ENCODE results near the gene PAX8.
"Not testable (repeated sequence)": the region's sequence is repeated elsewhere in the genome, so short reads cannot be mapped to it uniquely, and the experiment has no call there.

PAX8 gene

GRCh38 chr2:113278742-113279139, at the start of gene PAX8:
Gene PAX8, minus strand, starts transcription at chr2:113278921. Its CDS starts 527 bp downstream, at chr2:113278394.
- in situ Hi-C loops (cut with MboI; ENCODE audit: low sequenced_read_pairs), result no loop called here

- in situ Hi-C loops (cut with MboI; ENCODE audit: low sequenced_read_pairs), result no loop called here
Observed at GRCh38 chr2:113328043-113328442, 49.3 kb upstream of the PAX8 start.

GRCh38 chr2:113325161-113325731, 46.5 kb upstream of the PAX8 start:
- in situ Hi-C loops (cut with MboI; ENCODE audit: low sequenced_read_pairs), result not testable (repeated sequence)

GRCh38 chr2:113324684-113325160, 46.0 kb upstream of the PAX8 start:
- in situ Hi-C loops (cut with MboI; ENCODE audit: low sequenced_read_pairs), result no loop called here

GRCh38 chr2:113323129-113323528, 44.4 kb upstream of the PAX8 start:
- in situ Hi-C loops (cut with MboI; ENCODE audit: low sequenced_read_pairs), result not testable (repeated sequence)

GRCh38 chr2:113320106-113320505, 41.4 kb upstream of the PAX8 start:
- in situ Hi-C loops (cut with MboI; ENCODE audit: low sequenced_read_pairs), result not testable (repeated sequence)

- in situ Hi-C loops (cut with MboI; ENCODE audit: low sequenced_read_pairs), result not testable (repeated sequence)
Observed at GRCh38 chr2:113318941-113319340, 40.2 kb upstream of the PAX8 start.

- in situ Hi-C loops (cut with MboI; ENCODE audit: low sequenced_read_pairs), result no loop called here
Observed at GRCh38 chr2:113316085-113316484, 37.4 kb upstream of the PAX8 start.

GRCh38 chr2:113314663-113315062, 35.9 kb upstream of the PAX8 start:
- in situ Hi-C loops (cut with MboI; ENCODE audit: low sequenced_read_pairs), result not testable (repeated sequence)

GRCh38 chr2:113314176-113314575, 35.5 kb upstream of the PAX8 start:
- in situ Hi-C loops (cut with MboI; ENCODE audit: low sequenced_read_pairs), result not testable (repeated sequence)

- in situ Hi-C loops (cut with MboI; ENCODE audit: low sequenced_read_pairs), result not testable (repeated sequence)
Observed at GRCh38 chr2:113311781-113312180, 33.1 kb upstream of the PAX8 start.

GRCh38 chr2:113311191-113311590, 32.5 kb upstream of the PAX8 start:
- in situ Hi-C loops (cut with MboI; ENCODE audit: low sequenced_read_pairs), result not testable (repeated sequence)

GRCh38 chr2:113309655-113310387, 31.1 kb upstream of the PAX8 start:
- in situ Hi-C loops (cut with MboI; ENCODE audit: low sequenced_read_pairs), result no loop called here

GRCh38 chr2:113308784-113309183, 30.1 kb upstream of the PAX8 start:
- in situ Hi-C loops (cut with MboI; ENCODE audit: low sequenced_read_pairs), result not testable (repeated sequence)

- in situ Hi-C loops (cut with MboI; ENCODE audit: low sequenced_read_pairs), result not testable (repeated sequence)
Observed at GRCh38 chr2:113306207-113306606, 27.5 kb upstream of the PAX8 start.

GRCh38 chr2:113305749-113306148, 27.0 kb upstream of the PAX8 start:
- in situ Hi-C loops (cut with MboI; ENCODE audit: low sequenced_read_pairs), result not testable (repeated sequence)

GRCh38 chr2:113305146-113305545, 26.4 kb upstream of the PAX8 start:
- in situ Hi-C loops (cut with MboI; ENCODE audit: low sequenced_read_pairs), result no loop called here

- in situ Hi-C loops (cut with MboI; ENCODE audit: low sequenced_read_pairs), result no loop called here
Observed at GRCh38 chr2:113304702-113305101, 26.0 kb upstream of the PAX8 start.

- in situ Hi-C loops (cut with MboI; ENCODE audit: low sequenced_read_pairs), result not testable (repeated sequence)
Observed at GRCh38 chr2:113302216-113302980, 23.7 kb upstream of the PAX8 start.

- in situ Hi-C loops (cut with MboI; ENCODE audit: low sequenced_read_pairs), result no loop called here
Observed at GRCh38 chr2:113300281-113300680, 21.6 kb upstream of the PAX8 start.

GRCh38 chr2:113298176-113298575, 19.5 kb upstream of the PAX8 start:
- in situ Hi-C loops (cut with MboI; ENCODE audit: low sequenced_read_pairs), result no loop called here

GRCh38 chr2:113297590-113297989, 18.9 kb upstream of the PAX8 start:
- in situ Hi-C loops (cut with MboI; ENCODE audit: low sequenced_read_pairs), result not testable (repeated sequence)

All from HL-60/S4 treated with retinoic acid at 250 ng/mL for 4 days and 3 days (cell line).